OCI-LY3 (cell line): ENCODE data around the gene MARCHF4.

ENCODE experiments used
- CTCF ChIP-seq: fragments of 200-600, 300-600 bp; sonication (generic); IDR thresholded peaks from 2 replicates; pipeline ENCODE4 v1.5.1; 2014; ENCODE audit warnings: antibody characterized with exemption, low read length, low read depth
- EZH2phosphoT487 ChIP-seq: fragments of 200-600 bp; shearing (Covaris generic); IDR thresholded peaks from 2 replicates; pipeline ENCODE4 v1.6.1; 2018; ENCODE audit warnings: antibody characterized with exemption, mixed run types, low read depth

- TF ChIP-seq CTCF, result no peak
- no peak for TF ChIP-seq EZH2phosphoT487
Observed at GRCh38 chr2:216370961-216371712, 1.1 kb downstream of the MARCHF4 start.
